Neural progenitor cell (in vitro differentiated cells): Measurements from ENCODE around the gene KAZN. TPM values are rescaled to one million over a fixed set of nuclear protein-coding genes. Genes with fewer than 3 reads are reported as not detected.

ENCODE experiments used
- DNase-seq: peaks from one replicate; pipeline ENCODE4 v3.0.0-alpha.2; 2016; ENCODE audit warnings: low spot score
- H2AFZ ChIP-seq: fragments of 200-600 bp; sonication (generic); replicated peaks from 2 replicates; pipeline ENCODE4 v1.6.1; 2016; ENCODE audit warnings: antibody characterized with exemption
- H3F3A ChIP-seq: fragments of 200-600 bp; sonication (generic); 2 replicates; pipeline ENCODE4 v1.6.1; 2016; ENCODE audit warnings: antibody characterized with exemption, low read depth
- H3K27ac ChIP-seq: fragments of 200-600 bp; sonication (generic); 2 replicates; pipeline ENCODE4 v1.5.1; 2016; ENCODE audit warnings: mild to moderate bottlenecking
- H3K27me3 ChIP-seq: fragments of 200-600 bp; sonication (generic); 2 replicates; pipeline ENCODE4 v1.6.1; 2016; ENCODE audit warnings: mild to moderate bottlenecking, moderate library complexity
- H3K36me3 ChIP-seq: fragments of 200-600 bp; sonication (generic); 2 replicates; pipeline ENCODE4 v1.5.1; 2016
- H3K4me1 ChIP-seq: fragments of 200-600 bp; sonication (generic); 2 replicates; pipeline ENCODE4 v1.6.1; 2016; ENCODE audit warnings: mixed run types
- H3K4me2 ChIP-seq: fragments of 200-600 bp; sonication (generic); 2 replicates; pipeline ENCODE4 v1.6.1; 2016
- H3K4me3 ChIP-seq: fragments of 200-600 bp; sonication (generic); 2 replicates; pipeline ENCODE4 v1.5.1; 2016
- H3K79me2 ChIP-seq: fragments of 200-600 bp; sonication (generic); 2 replicates; pipeline ENCODE4 v1.6.1; 2016; ENCODE audit warnings: low read depth
- H3K9ac ChIP-seq: fragments of 200-600 bp; sonication (generic); 2 replicates; pipeline ENCODE4 v1.6.1; 2016
- H3K9me3 ChIP-seq: fragments of 200-600 bp; sonication (generic); 2 replicates; pipeline ENCODE4 v1.5.1; 2016; ENCODE audit warnings: low read depth
- H4K20me1 ChIP-seq: fragments of 200-600 bp; sonication (generic); 2 replicates; pipeline ENCODE4 v1.6.1; 2016; ENCODE audit warnings: low read depth
- H3K27ac Mint-ChIP-seq: 3 replicates; pipeline ENCODE4 v1.8.0; 2021; ENCODE audit warnings: mixed read lengths
- H3K27me3 Mint-ChIP-seq: 2 replicates; pipeline ENCODE4 v1.8.0; 2022; ENCODE audit warnings: low read depth, mild to moderate bottlenecking, inconsistent platforms, moderate library complexity, mixed read lengths; ENCODE audit not compliant: insufficient read depth
- H3K36me3 Mint-ChIP-seq: 3 replicates; pipeline ENCODE4 v1.8.0; 2021; ENCODE audit warnings: mixed read lengths
- H3K4me1 Mint-ChIP-seq: 3 replicates; pipeline ENCODE4 v1.8.0; 2021; ENCODE audit warnings: mixed read lengths
- H3K4me3 Mint-ChIP-seq: 3 replicates; pipeline ENCODE4 v1.8.0; 2021; ENCODE audit warnings: mild to moderate bottlenecking, moderate library complexity, mixed read lengths
- H3K9me3 Mint-ChIP-seq: 3 replicates; pipeline ENCODE4 v1.8.0; 2020; ENCODE audit warnings: mixed read lengths
- EZH2 ChIP-seq: fragments of 200-600 bp; sonication (generic); IDR thresholded peaks from 2 replicates; pipeline ENCODE4 v1.6.1; 2017; ENCODE audit warnings: antibody characterized with exemption, mild to moderate bottlenecking, moderate library complexity
- EZH2phosphoT487 ChIP-seq: fragments of 200-600 bp; sonication (generic); IDR thresholded peaks from 2 replicates; pipeline ENCODE4 v1.6.1; 2017; ENCODE audit warnings: antibody characterized with exemption
- total RNA-seq: library from RNA; depleted of rRNA; stranded (reverse); fragments of >200 nt; gene quantifications from 2 replicates; pipeline ENCODE4 v1.2.3, GENCODE V29; 2015; ENCODE audit warnings: low replicate concordance
- TF ChIP-seq, protein P1 (sequence below): fragments of 200-600 bp; sonication (generic); IDR thresholded peaks from 2 replicates; pipeline ENCODE4 v1.5.1; 2017; ENCODE audit warnings: antibody characterized with exemption, mild to moderate bottlenecking

KAZN gene
- total RNA-seq, 1 donor from 2014 or later, result 6.1 TPM

DNA sequence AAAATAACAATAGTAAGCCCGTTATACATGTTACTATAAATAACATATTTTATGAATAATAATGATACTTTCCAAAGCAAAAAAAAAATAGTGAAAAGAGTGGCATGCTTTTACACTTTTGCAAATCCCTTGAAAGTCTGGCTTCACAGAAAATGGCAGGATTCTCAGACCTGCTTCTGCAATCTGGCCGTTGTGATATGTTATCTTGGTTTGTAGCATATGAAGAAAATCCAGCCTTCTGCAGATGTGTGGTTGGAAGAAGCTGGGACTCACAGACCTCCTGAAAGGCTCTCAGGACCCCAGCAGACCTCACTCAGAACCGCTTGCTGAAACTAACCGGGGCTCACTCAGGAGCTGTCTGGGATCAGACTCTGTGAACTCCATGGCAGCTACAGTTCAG is 299.1 kb downstream of the KAZN start:
- peaks cover 4% of the 10 kb centered on the region for H3K27me3 Mint-ChIP-seq
- H3K27me3 ChIP-seq, result no peaks in the 10 kb centered on the region
- no peak for DNase-seq
- no peaks in the 10 kb centered on the region for H3K36me3 Mint-ChIP-seq
- H3K27ac ChIP-seq, result no peak overlapping the region
- H3K36me3 ChIP-seq, result no peaks in the 10 kb centered on the region
- H3K4me1 ChIP-seq, result peaks cover 7% of the 10 kb centered on the region
- no peak overlapping the region for H3K4me2 ChIP-seq
- H3K9me3 ChIP-seq, result no peaks in the 10 kb centered on the region
- TF ChIP-seq EZH2phosphoT487, result no peak
- no peaks in the 10 kb centered on the region for H3F3A ChIP-seq
- peaks cover 46% of the 10 kb centered on the region for H3K4me1 Mint-ChIP-seq
- peaks cover 4% of the 10 kb centered on the region for H4K20me1 ChIP-seq
- H3K79me2 ChIP-seq, result no peaks in the 10 kb centered on the region
- H3K27ac Mint-ChIP-seq, result no peak overlapping the region
- no peak overlapping the region for H3K4me3 ChIP-seq
- H3K9me3 Mint-ChIP-seq, result no peaks in the 10 kb centered on the region
- H3K9ac ChIP-seq, result no peak overlapping the region
- H3K4me3 Mint-ChIP-seq, result no peak overlapping the region
- no peak overlapping the region for H2AFZ ChIP-seq

GRCh38 chr1:14897997-14898645 is 299.6 kb downstream of the KAZN start:
- Histone ChIP-seq H3K4me2 (no peak overlapping the region), H3K27ac (no peak overlapping the region), H3K27me3 (no peaks in the 10 kb centered on the region), H3K4me1 (peaks cover 7% of the 10 kb centered on the region), H3F3A (no peaks in the 10 kb centered on the region), H4K20me1 (peaks cover 4% of the 10 kb centered on the region), H3K9me3 (no peaks in the 10 kb centered on the region), H2AFZ (no peak overlapping the region), H3K4me3 (no peak overlapping the region), H3K36me3 (no peaks in the 10 kb centered on the region), H3K9ac (no peak overlapping the region), H3K79me2 (no peaks in the 10 kb centered on the region)
- Mint-ChIP-seq H3K27ac (no peak overlapping the region), H3K4me1 (peaks cover 40% of the 10 kb centered on the region), H3K4me3 (no peak overlapping the region), H3K9me3 (no peaks in the 10 kb centered on the region), H3K36me3 (no peaks in the 10 kb centered on the region), H3K27me3 (peaks cover 2% of the 10 kb centered on the region)
- no peak for TF ChIP-seq EZH2
- no peak for TF ChIP-seq EZH2phosphoT487
- TF ChIP-seq, protein P1, sequence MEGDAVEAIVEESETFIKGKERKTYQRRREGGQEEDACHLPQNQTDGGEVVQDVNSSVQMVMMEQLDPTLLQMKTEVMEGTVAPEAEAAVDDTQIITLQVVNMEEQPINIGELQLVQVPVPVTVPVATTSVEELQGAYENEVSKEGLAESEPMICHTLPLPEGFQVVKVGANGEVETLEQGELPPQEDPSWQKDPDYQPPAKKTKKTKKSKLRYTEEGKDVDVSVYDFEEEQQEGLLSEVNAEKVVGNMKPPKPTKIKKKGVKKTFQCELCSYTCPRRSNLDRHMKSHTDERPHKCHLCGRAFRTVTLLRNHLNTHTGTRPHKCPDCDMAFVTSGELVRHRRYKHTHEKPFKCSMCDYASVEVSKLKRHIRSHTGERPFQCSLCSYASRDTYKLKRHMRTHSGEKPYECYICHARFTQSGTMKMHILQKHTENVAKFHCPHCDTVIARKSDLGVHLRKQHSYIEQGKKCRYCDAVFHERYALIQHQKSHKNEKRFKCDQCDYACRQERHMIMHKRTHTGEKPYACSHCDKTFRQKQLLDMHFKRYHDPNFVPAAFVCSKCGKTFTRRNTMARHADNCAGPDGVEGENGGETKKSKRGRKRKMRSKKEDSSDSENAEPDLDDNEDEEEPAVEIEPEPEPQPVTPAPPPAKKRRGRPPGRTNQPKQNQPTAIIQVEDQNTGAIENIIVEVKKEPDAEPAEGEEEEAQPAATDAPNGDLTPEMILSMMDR, result no peak
- DNase-seq, result no peak

GRCh38 chr1:14899686-14900085 is 301.2 kb downstream of the KAZN start:
- peaks cover 7% of the 10 kb centered on the region for H3K4me1 ChIP-seq
- TF ChIP-seq, protein P1, result no peak
- TF ChIP-seq EZH2phosphoT487 (no peak), EZH2 (no peak)
- no peak overlapping the region for H3K27ac ChIP-seq
- no peak overlapping the region for H3K4me3 ChIP-seq
- no peak overlapping the region for H2AFZ ChIP-seq
- H3K27me3 Mint-ChIP-seq, result peaks cover 2% of the 10 kb centered on the region
- H3K9me3 Mint-ChIP-seq, result no peaks in the 10 kb centered on the region
- H3K36me3 Mint-ChIP-seq, result no peaks in the 10 kb centered on the region
- H3K9ac ChIP-seq, result no peak overlapping the region
- H3K27me3 ChIP-seq, result no peaks in the 10 kb centered on the region
- H3K79me2 ChIP-seq, result no peaks in the 10 kb centered on the region
- H3K27ac Mint-ChIP-seq, result no peak overlapping the region
- H3K4me3 Mint-ChIP-seq, result no peak overlapping the region
- no peak for DNase-seq
- H3K9me3 ChIP-seq, result no peaks in the 10 kb centered on the region
- H3K4me2 ChIP-seq, result no peak overlapping the region
- H3K4me1 Mint-ChIP-seq, result peaks cover 29% of the 10 kb centered on the region
- no peaks in the 10 kb centered on the region for H3F3A ChIP-seq
- H4K20me1 ChIP-seq, result peaks cover under 1% of the 10 kb centered on the region
- no peaks in the 10 kb centered on the region for H3K36me3 ChIP-seq

DNA sequence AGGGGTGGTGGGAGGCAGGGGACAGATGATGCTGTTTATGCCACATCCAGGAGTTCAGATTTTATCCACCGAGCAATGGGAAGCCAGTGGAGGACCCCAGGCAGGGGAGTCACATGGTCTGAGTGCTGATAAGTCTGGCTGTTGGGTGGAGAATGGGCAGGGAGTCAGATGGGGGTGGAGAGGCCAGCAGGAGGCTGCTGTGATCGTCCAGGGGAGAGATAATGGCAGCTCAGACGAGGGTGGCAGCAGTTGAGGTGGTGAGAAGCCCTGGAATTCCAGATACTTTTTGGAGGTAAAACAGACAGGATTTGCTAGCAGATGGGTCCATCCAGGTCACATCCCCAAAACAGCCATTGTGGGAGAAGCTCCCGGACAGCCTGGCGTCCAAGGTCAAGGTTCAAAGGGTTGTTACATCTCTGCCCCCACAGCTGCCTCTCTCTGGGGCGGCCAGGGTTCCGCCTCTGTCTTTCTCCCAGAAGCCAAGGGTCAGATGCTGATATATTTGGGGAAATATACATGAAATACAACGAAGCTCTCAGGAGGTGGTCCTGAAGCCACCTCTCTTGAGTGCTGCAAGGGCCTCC is 303.0 kb downstream of the KAZN start:
- DNase-seq, result no peak
- H3K27me3 ChIP-seq, result no peaks in the 10 kb centered on the region
- Mint-ChIP-seq H3K27me3 (peaks cover 2% of the 10 kb centered on the region), H3K9me3 (no peaks in the 10 kb centered on the region), H3K4me1 (peaks cover 22% of the 10 kb centered on the region), H3K27ac (no peak overlapping the region), H3K4me3 (no peak overlapping the region), H3K36me3 (no peaks in the 10 kb centered on the region)
- H4K20me1 ChIP-seq, result no peaks in the 10 kb centered on the region
- TF ChIP-seq EZH2, result no peak
- TF ChIP-seq, protein P1, result no peak
- no peak for TF ChIP-seq EZH2phosphoT487
- H3K9me3 ChIP-seq, result no peaks in the 10 kb centered on the region
- no peaks in the 10 kb centered on the region for H3K36me3 ChIP-seq
- H3K4me2 ChIP-seq, result no peak overlapping the region
- no peaks in the 10 kb centered on the region for H3K79me2 ChIP-seq
- H3K27ac ChIP-seq, result no peak overlapping the region
- no peak overlapping the region for H3K4me3 ChIP-seq
- H3K9ac ChIP-seq, result no peak overlapping the region
- H2AFZ ChIP-seq, result no peak overlapping the region
- H3F3A ChIP-seq, result no peaks in the 10 kb centered on the region
- H3K4me1 ChIP-seq, result no peaks in the 10 kb centered on the region
